GM11168 (cell line): ENCODE measurements around the gene PREP.

Experiments used
- in situ Hi-C: fragments of 300-500 bp; cut with MboI; formaldehyde crosslinking; loops from one replicate; pipeline ENCODE4 v1.12.0; 2022; ENCODE audit warnings: low sequenced_read_pairs; ENCODE audit not compliant: unreplicated experiment

The PREP gene

GRCh38 chr6:105317607-105318533, 85.0 kb downstream of the PREP start:
- in situ Hi-C loops: no loop called here

GRCh38 chr6:105313211-105313610, 89.7 kb downstream of the PREP start:
- in situ Hi-C loops: no loop called here

- in situ Hi-C loops: no loop called here
Observed at GRCh38 chr6:105310947-105311346, 91.9 kb downstream of the PREP start.

- in situ Hi-C loops: no loop called here
Observed at GRCh38 chr6:105310371-105310770, 92.5 kb downstream of the PREP start.

GRCh38 chr6:105308840-105309239, 94.0 kb downstream of the PREP start:
- in situ Hi-C loops: no loop called here

GRCh38 chr6:105305521-105305920, 97.4 kb downstream of the PREP start:
- in situ Hi-C loops: no loop called here

GRCh38 chr6:105304825-105305224, 98.1 kb downstream of the PREP start:
- in situ Hi-C loops: no loop called here

GRCh38 chr6:105304366-105304765, 98.5 kb downstream of the PREP start:
- in situ Hi-C loops: no loop called here

GRCh38 chr6:105302617-105303128, 100.2 kb downstream of the PREP start:
- in situ Hi-C loops: no loop called here

GRCh38 chr6:105301756-105302616, 100.9 kb downstream of the PREP start:
- in situ Hi-C loops: no loop called here

GRCh38 chr6:105301072-105301503, 101.8 kb downstream of the PREP start:
- in situ Hi-C loops: no loop called here

- in situ Hi-C loops: no loop called here
Observed at GRCh38 chr6:105300090-105300489, 102.8 kb downstream of the PREP start.

GRCh38 chr6:105294129-105294528, 108.8 kb downstream of the PREP start:
- in situ Hi-C loops: no loop called here

GRCh38 chr6:105292689-105293339, 110.1 kb downstream of the PREP start:
- in situ Hi-C loops: no loop called here

GRCh38 chr6:105291525-105291924, 111.4 kb downstream of the PREP start:
- in situ Hi-C loops: no loop called here

- in situ Hi-C loops: no loop called here
Observed at GRCh38 chr6:105282631-105283585, 120.0 kb downstream of the PREP start.

GRCh38 chr6:105280033-105280432, 122.8 kb downstream of the PREP start:
- in situ Hi-C loops: no loop called here

- in situ Hi-C loops: no loop called here
Observed at GRCh38 chr6:105279463-105279862, 123.4 kb downstream of the PREP start.

GRCh38 chr6:105278813-105279212, 124.1 kb downstream of the PREP start:
- in situ Hi-C loops: no loop called here
